Measurements from ENCODE around the gene CGB7. TPM values are rescaled to one million over a fixed set of nuclear protein-coding genes. Genes with fewer than 3 reads are reported as not detected.
"Not testable (repeated sequence)": the region's sequence is repeated elsewhere in the genome, so short reads cannot be mapped to it uniquely, and the experiment has no call there.

CGB7 gene
- total RNA-seq, 1 experiment from 2014 or later, result 1.7 TPM

DNA sequence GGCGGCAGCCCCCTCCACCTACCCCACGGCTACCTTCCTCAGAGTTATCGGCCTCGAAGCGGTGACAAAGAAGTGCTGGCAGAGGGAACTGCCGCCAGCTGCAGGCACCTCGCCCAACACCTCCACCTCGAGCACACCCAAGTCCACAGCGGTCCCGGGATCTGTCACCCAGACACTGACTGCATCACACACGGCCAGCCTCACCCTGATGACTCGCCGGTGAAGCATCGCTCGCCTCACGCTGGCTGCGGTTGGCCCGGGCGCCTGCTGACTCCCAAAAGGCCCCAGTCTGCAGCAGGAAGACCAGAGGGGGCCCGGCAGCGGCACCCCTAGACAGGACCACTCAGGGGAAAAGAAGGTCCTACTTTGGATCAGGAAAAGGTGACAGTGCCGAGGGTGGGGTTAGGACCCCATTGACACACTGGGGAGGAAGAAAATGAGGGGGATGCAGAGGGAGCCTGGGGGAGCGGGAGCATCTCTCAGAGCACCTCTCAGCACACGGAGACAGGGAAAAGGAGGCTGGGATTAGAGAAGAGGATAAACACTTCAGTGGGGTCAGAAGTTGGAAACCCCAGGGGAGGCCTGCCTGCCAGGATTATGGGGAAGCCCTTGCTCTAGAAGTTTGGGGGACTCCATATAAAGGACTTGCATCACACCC is 7.0 kb downstream of the CGB7 start:
- peak; percentile 64 for DNase-seq (ENCODE audit: low read depth)
- in situ Hi-C loops (cut with HindIII; ENCODE audit: low pct_unique_long_range_greater_than_20kb, low sequenced_read_pairs), result not testable (repeated sequence)

DNA sequence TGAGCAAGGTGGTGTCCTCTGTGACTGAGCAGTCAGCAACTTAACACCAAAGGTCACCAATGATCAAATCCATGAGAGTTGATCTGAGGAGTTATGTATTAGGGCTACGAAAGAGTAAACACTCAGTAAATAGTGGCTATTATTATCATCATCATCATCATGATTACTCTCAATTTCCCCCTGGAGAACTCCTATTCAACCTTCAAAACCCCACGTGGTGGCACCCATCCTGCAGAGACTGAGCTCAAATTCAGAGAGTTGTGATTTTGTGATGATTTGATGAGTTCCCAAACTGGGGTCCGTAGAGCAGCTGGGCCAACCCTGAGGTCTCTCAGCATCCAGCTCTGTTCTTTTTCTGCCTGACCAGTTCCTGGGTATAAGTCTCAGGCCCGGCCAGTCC is 7.7 kb downstream of the CGB7 start:
- DNase-seq (ENCODE audit: low read depth); in situ Hi-C loops (cut with HindIII; ENCODE audit: low pct_unique_long_range_greater_than_20kb, low sequenced_read_pairs): not testable (repeated sequence)

DNA sequence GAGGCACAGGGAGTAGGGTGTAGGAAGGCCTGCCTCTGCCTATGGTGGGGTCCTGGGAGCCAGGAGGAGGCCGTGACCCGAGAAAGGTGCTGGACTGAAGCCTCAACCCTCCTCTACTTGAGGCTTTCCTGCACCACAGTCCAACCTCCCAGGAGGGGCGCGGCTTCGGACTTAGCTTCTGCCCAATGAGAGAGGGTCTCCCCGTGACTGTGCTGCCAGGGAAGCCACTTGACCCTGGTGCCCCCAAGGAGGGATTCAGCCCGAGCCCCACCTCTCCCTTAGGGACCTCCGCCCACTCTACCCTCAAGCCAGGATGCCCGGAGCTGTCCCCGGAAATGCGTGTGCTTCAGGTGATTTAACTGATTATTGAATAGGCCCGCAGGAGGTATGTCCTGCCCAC is 8.5 kb downstream of the CGB7 start, which contains the start of gene CGB8:
Gene CGB8 (minus strand): TSS at position 101 of the 400 bp plus-strand sequence. CDS start 372 bp downstream, outside the sequence.
- DNase-seq (ENCODE audit: low read depth); in situ Hi-C loops (cut with HindIII; ENCODE audit: low pct_unique_long_range_greater_than_20kb, low sequenced_read_pairs): not testable (repeated sequence)

DNA sequence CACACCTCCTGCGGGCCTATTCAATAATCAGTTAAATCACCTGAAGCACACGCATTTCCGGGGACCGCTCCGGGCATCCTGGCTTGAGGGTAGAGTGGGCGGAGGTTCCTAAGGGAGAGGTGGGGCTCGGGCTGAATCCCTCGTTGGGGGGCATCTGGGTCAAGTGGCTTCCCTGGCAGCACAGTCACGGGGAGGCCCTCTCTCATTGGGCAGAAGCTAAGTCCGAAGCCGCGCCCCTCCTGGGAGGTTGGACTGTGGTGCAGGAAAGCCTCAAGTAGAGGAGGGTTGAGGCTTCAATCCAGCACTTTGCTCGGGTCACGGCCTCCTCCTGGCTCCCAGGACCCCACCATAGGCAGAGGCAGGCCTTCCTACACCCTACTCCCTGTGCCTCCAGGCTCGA is 14.0 kb downstream of the CGB7 start, which contains the start of gene CGB5:
Gene CGB5 (plus strand): TSS at position 301 of the 400 bp plus-strand sequence. CDS start 362 bp downstream, outside the sequence.
- in situ Hi-C loops (cut with HindIII; ENCODE audit: low pct_unique_long_range_greater_than_20kb, low sequenced_read_pairs); DNase-seq (ENCODE audit: low read depth): not testable (repeated sequence)

DNA sequence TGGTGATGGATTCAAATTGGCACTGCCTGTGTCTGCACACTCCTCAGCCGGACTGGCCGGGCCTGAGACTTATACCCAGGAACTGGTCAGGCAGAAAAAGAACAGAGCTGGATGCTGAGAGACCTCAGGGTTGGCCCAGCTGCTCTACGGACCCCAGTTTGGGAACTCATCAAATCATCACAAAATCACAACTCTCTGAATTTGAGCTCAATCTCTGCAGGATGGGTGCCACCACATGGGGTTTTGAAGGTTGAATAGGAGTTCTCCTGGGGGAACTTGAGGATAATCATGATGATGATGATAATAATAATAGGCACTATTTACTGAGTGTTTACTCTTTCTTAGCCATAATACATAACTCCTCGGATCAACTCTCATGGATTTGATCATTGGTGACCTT is 14.9 kb downstream of the CGB7 start:
- DNase-seq (ENCODE audit: low read depth); in situ Hi-C loops (cut with HindIII; ENCODE audit: low pct_unique_long_range_greater_than_20kb, low sequenced_read_pairs): not testable (repeated sequence)

DNA sequence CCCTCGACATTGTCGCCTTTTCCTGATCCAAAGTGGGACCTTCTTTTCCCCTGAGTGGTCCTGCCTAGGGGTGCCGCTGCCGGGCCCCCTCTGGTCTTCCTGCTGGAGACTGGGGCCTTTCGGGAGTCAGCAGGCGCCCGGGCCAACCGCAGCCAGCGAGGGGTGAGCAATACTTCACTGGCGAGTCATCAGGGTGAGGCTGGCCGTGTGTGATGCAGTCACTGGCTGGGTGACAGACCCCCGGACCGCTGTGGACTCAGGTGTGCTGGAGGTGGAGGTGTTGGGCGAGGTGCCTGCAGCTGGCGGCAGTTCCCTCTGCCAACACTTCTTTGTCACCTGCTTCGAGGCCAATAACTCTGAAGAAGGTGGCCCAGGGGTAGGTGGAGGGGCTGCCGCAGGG is 15.4 kb downstream of the CGB7 start:
- no peak for DNase-seq (ENCODE audit: low read depth)
- in situ Hi-C loops (cut with HindIII; ENCODE audit: low pct_unique_long_range_greater_than_20kb, low sequenced_read_pairs), result no loop called here

GRCh38 chr19:49039736-49040135 is 17.8 kb downstream of the CGB7 start:
- DNase-seq (ENCODE audit: low read depth); in situ Hi-C loops (cut with HindIII; ENCODE audit: low pct_unique_long_range_greater_than_20kb, low sequenced_read_pairs): not testable (repeated sequence)

DNA sequence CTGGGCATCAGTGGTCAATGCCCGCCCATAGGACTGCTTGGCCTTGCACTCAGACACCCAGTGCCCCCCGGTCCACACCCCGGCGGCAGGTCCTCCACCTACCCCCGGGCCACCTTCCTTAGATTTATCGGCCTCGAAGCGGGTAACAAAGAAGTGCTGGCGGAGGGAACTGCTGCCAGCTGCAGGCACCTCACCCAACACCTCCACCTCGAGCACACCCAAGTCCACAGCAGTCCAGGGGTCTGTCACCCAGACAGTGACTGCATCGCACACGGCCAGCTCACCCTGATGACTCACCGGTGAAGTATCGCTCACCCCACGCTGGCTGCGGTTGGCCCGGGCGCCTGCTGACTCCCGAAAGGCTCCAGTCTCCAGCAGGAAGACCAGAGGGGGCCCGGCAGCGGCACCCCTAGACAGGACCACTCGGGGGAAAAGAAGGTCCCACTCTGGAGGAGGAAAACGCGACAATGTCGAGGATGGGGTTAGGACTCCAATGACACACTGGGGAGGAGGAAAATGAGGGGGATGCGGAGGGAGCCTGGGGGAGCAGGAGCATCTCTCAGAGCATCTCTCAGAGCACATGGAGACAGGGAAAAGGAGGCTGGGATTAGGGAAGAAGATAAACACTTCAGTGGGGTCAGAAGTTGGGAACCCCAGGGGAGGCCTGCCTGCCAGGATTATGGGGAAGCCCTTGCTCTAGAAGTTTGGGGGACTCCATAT is 18.8 kb downstream of the CGB7 start:
- in situ Hi-C loops (cut with HindIII; ENCODE audit: low pct_unique_long_range_greater_than_20kb, low sequenced_read_pairs), result not testable (repeated sequence)
- DNase-seq (ENCODE audit: low read depth), result peak; percentile 74

DNA sequence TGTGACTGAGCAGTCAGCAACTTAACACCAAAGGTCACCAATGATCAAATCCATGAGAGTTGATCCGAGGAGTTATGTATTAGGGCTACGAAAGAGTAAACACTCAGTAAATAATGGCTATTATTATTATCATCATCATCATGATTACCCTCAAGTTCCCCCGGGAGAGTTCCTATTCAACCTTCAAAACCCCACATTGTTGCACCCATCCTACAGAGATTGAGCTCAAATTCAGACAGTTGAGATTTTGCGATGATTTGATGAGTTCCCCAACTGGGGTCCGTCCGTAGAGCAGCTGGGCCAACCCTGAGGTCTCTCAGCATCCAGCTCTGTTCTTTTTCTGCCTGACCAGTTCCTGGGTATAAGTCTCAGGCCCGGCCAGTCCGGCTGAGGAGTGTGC is 19.4 kb downstream of the CGB7 start:
- in situ Hi-C loops (cut with HindIII; ENCODE audit: low pct_unique_long_range_greater_than_20kb, low sequenced_read_pairs); DNase-seq (ENCODE audit: low read depth): not testable (repeated sequence)

DNA sequence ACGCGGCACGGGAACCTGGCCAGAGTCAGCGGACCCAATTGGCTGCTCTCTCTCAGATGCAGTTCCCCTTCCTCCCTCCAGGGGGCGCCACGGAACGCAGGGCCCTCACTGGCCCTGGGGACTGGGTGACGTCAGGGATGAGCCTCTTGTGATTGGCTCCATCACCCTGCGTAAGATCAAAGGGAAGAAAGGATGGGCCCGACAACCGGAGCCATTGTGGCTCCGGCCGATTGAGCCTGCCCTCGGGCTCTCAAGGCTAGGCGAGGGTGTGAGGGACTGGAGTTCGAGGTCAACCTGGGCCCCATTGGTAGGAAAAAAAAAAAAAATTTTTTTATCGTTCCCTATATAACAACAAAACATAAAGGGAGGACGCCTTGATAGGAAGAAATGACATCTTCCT is 20.7 kb downstream of the CGB7 start, which contains the start of gene CGB1:
Gene CGB1 (minus strand): TSS at position 81 of the 400 bp plus-strand sequence. CDS start 184 bp downstream, outside the sequence.
- DNase-seq (ENCODE audit: low read depth); in situ Hi-C loops (cut with HindIII; ENCODE audit: low pct_unique_long_range_greater_than_20kb, low sequenced_read_pairs): not testable (repeated sequence)

GRCh38 chr19:49031642-49032301 is 25.8 kb downstream of the CGB7 start, which contains the start of gene CGB2:
CGB2 (plus strand) TSS chr19:49031890; CDS start chr19:49032096, 206 bp downstream.
- DNase-seq (ENCODE audit: low read depth); in situ Hi-C loops (cut with HindIII; ENCODE audit: low pct_unique_long_range_greater_than_20kb, low sequenced_read_pairs): not testable (repeated sequence)

GRCh38 chr19:49030323-49030722 is 27.2 kb downstream of the CGB7 start:
- in situ Hi-C loops (cut with HindIII; ENCODE audit: low pct_unique_long_range_greater_than_20kb, low sequenced_read_pairs); DNase-seq (ENCODE audit: low read depth): not testable (repeated sequence)

- DNase-seq (ENCODE audit: low read depth), result peak; percentile 28
- in situ Hi-C loops (cut with HindIII; ENCODE audit: low pct_unique_long_range_greater_than_20kb, low sequenced_read_pairs), result not testable (repeated sequence)
Observed at GRCh38 chr19:49029749-49030148, 27.8 kb downstream of the CGB7 start.

- DNase-seq (ENCODE audit: low read depth); in situ Hi-C loops (cut with HindIII; ENCODE audit: low pct_unique_long_range_greater_than_20kb, low sequenced_read_pairs): not testable (repeated sequence)
Observed at GRCh38 chr19:49028686-49029085, 28.9 kb downstream of the CGB7 start.

- in situ Hi-C loops (cut with HindIII; ENCODE audit: low pct_unique_long_range_greater_than_20kb, low sequenced_read_pairs); DNase-seq (ENCODE audit: low read depth): not testable (repeated sequence)
Observed at GRCh38 chr19:49025599-49025998, 31.9 kb downstream of the CGB7 start.

- in situ Hi-C loops (cut with HindIII; ENCODE audit: low pct_unique_long_range_greater_than_20kb, low sequenced_read_pairs); DNase-seq (ENCODE audit: low read depth): not testable (repeated sequence)
Observed at GRCh38 chr19:49025088-49025487, 32.5 kb downstream of the CGB7 start.

DNA sequence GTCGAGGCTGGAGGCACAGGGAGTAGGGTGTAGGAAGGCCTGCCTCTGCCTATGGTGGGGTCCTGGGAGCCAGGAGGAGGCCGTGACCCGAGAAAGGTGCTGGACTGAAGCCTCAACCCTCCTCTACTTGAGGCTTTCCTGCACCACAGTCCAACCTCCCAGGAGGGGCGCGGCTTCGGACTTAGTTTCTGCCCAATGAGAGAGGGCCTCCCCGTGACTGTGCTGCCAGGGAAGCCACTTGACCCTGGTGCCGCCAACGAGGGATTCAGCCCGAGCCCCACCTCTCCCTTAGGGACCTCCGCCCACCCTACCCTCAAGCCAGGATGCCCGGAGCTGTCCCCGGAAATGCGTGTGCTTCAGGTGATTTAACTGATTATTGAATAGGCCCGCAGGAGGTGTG is 33.3 kb downstream of the CGB7 start, which contains the start of gene CGB3:
Gene CGB3 (minus strand): TSS at position 101 of the 400 bp plus-strand sequence. CDS start 362 bp downstream, outside the sequence.
- DNase-seq (ENCODE audit: low read depth); in situ Hi-C loops (cut with HindIII; ENCODE audit: low pct_unique_long_range_greater_than_20kb, low sequenced_read_pairs): not testable (repeated sequence)

- in situ Hi-C loops (cut with HindIII; ENCODE audit: low pct_unique_long_range_greater_than_20kb, low sequenced_read_pairs), result no loop called here
- no peak for DNase-seq (ENCODE audit: low read depth)
Observed at GRCh38 chr19:49022116-49022515, 35.4 kb downstream of the CGB7 start.
